HG03442 (cell line): Measurements from ENCODE around the gene MYRIP.
"Not testable (repeated sequence)": the region's sequence is repeated elsewhere in the genome, so short reads cannot be mapped to it uniquely, and the experiment has no call there.

Experiments used
- ATAC-seq: cut with Tn5 transposase; IDR thresholded peaks from one replicate; pipeline ENCODE4 v1.9.1; 2021; ENCODE audit warnings: mild to moderate bottlenecking, moderate library complexity; ENCODE audit not compliant: unreplicated experiment

The MYRIP gene

DNA sequence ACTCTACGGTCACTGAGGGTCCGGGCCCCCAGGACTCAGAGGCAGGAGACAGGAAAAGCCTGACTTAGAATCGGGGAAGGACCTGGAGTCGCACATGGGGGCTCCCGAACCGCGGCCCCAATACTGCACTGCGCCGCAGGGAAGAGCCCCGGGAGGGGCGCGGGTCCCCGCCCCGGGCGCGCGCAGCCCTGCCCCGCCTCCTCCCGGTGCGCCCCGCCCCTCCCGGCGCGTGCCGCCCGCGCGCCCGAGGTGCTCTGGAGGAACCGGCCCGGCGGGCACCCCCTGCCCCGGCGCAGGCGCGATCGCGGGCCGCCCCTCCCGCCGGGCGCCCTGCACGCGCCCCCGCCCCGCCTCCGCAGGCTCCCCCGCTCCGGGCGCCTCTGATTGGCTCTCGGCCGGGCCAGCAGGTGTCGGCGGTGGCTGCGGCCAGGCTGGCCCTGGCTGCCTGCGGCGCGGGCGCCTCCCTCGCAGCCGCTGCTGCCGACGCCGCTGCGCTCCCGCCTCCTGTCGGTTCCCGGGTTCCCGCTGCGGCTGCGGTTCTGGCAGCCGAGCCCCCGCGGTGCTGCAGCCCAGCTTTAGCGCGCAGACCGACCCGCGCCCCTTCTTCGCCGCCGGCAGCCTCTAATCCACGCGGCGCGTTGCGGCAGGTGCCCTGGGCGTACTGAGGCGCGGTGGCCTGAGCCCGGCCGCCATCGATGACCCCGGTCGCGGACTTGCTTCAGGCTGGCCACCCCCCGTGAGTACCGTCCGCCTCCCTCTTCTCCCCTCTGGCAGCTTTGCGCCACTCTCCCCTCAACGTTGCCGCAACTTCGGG lies at the start of gene MYRIP:
Gene MYRIP, plus strand, starts transcription at position 429 of the 814 bp plus-strand sequence. CDS start 91,208 bp downstream, outside the sequence.
- ATAC-seq = peak; percentile 70

DNA sequence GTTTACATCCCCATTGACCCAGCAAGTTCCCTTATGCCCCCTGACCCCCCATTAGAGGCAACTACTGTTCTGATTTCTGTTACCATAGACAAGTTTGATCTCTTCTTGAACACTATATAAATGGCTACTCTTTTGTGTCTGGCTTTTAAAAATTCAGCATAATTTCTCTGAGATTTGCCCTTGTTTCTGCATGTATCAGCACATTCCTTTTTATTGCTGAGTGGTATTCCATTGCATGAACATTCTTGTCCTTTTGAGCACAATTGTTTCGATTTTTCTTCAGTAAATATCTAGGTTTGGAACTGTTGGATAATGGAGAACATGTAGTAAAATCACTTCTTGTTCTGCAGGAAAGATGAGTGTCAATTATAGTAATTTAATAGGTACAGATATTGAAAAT lies 49.1 kb upstream of the MYRIP start:
- ATAC-seq = no peak

DNA sequence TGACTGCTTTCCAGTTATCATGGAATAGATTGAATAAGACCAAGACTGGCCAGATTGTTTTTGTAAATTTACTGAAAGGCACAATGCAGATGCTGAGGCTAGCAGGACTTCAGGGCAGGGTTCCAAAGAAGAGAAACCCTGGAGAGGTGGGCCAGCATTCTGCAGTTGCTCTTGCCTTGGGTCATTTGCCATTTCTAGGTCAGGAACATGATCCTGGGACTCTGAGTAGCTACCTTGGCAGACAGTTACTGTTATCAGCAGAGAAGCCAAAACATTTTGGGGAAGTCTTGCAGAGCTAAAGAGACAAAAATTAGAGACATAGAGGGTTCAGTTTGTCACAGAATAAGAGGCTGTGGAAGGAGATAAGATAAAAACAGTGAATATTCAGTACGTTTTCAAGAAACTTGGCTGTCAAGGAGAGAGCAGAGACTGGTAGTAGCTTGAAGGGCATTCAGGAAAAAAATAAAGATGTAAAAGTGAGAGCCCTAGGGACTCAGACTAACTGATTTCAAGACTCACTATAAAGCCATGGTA lies 46.8 kb upstream of the MYRIP start:
- ATAC-seq = no peak

DNA sequence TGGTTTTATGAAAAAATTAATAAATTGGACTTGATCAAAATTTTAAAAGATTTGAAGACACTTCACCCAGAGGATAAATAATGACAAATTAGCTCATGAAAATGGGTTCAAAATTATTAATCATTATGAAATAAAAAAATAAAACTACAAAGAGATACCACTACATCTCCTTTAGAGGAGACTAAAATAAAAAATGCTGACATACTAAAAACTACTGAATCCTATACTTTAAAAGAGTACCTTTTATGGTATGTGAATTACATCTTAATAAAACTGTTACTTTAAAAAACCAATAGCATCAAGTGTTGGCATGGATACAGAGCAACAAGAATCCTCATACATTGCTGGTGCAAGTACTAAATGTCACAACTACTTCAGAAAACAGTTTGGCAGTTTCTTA lies 46.0 kb upstream of the MYRIP start:
- ATAC-seq = no peak

DNA sequence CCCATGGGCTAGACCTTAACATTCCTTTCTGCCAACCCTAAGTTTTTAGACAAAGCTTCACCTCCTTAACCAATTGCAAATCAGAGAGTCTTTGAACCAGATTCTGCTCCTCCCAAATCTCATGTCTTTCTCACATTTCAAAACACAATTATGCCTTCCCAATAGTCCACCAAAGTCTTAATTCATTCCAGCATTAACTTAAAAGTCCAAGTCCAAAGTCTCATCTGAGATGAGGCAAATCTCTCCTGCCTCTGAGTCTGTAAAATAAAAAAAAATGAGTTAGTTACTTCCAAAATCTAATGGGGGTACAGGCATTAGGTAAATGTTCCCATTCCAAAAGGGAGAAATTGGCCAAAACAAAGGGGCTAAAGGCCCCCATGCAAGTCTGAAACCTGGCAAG lies 43.8 kb upstream of the MYRIP start:
- ATAC-seq = no peak

DNA sequence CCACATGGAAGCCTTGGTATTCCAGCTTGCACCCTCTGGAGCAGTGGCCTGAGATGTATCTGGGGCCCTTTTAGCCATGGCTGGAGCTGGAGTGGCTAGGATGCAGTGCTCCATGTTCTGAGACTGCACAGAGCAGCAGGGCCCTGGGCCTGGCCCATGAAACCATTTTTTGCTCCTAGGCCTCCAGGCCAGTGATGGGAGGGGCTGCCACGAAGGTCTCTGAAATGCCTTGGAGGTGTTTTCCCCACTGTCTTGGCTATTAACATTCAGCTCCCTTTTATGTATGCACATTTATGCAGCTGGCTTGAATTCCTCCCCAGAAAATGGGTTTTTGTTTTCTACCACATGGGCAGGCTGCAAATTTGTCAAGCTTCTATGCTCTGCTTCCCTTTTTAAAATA lies 43.0 kb upstream of the MYRIP start:
- ATAC-seq = no peak

DNA sequence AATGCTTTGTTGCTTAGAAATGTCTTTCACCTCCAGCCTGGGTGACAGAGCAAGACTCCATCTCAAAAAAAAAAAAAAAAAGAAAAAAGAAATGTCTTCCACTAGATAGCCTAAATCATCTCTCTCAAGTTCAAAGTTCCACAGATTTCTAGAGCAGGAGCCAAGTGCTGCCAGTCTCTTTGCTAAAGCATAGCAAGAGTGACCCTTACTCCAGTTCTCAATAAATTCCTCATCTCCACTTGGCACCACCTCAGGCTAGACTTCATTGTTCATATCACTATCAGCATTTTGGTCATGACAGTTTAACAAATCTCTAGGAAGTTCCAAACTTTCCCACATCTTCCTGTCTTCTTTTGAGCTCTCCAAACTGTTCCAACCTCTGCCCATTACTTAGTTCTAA lies 42.5 kb upstream of the MYRIP start:
- not testable (repeated sequence) for ATAC-seq

DNA sequence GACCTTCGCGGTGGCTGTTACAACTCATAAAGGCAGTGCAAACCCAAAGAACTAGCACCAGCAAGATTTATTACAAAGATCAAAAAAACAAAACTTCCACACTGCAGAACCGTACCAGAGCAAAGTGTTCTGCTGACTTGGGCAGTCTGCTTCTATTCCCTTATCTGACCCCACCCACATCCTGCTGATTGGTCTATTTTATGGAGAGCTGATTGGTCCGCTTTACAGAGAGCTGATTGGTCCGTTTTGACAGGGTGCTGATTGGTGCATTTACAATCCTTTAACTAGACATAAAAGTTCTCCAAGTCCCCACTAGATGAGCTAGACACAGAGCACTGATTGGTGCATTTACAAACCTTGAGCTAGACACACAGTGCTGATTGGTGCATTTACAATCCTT lies 31.2 kb upstream of the MYRIP start:
- not testable (repeated sequence) for ATAC-seq

DNA sequence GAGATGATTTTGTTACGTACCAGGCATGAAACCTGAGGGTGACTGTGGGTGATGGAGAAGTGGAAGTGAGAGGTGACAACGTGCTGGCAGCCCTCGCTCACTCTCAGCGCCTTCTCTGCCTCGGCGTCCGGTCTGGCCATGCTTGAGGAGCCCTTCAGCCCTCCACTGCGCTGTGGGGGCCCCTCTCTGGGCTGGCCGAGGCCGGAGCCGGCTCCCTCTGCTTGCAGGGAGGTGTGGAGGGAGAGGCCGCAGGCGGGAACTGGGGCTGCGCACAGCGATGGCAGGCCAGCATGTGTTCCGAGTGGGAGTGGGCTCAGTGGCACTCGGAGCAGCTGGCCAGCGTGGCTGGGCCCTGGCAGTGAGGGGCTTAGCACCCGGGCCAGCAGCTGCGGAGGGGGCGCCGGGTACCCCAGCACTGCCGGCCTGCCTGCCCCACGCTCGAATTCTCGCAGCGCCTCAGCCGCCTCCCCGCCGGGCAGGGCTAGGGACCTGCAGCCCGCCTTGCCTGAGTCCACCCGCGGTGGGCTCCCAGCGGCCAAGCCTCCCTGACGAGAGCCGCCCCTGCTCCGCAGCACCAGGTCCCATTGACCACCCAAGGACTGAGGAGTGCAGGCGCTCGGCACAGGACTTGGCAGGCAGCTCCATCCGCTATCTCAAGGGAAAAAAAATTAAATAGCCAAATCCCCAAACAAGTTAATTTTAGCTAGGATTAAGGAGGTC lies 29.7 kb upstream of the MYRIP start:
- ATAC-seq = no peak

DNA sequence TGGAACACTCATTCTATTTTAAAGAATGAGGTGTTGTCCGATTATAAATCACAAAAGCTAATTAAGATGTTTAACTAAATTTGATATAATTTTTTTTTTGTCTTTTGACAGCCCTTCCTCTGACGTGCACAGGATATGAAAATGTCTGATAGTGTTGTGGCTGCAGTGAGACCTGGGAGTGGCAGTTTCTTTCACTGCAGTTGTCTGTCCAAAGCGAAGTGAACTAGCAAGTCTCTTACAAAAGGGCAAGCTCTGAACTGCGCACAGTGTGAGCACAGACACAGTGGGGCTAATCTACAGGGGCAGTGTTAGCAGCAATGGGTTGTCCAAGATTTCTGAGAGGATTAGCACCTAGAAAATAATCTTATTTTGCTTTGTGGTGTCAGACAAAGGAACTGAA lies 29.1 kb upstream of the MYRIP start:
- ATAC-seq = no peak

DNA sequence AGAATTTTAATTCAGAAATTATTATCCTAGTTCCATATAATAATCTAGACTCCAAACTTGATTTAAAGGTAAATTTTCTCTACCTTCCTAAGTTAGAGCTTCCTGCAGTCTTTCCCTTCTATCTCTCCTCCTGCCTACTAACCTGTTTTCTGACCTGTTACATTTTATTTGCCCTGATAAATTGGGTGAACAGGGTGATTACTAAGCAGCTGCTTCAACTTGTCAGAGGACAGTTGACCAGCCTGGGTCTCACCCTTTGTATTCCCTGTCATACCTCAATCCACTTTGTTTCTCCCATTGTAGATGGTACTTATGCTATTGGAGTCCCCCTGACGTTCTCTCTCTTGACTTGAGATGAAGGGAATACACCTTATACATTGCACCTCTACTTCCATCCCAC lies 28.4 kb upstream of the MYRIP start:
- no peak for ATAC-seq

DNA sequence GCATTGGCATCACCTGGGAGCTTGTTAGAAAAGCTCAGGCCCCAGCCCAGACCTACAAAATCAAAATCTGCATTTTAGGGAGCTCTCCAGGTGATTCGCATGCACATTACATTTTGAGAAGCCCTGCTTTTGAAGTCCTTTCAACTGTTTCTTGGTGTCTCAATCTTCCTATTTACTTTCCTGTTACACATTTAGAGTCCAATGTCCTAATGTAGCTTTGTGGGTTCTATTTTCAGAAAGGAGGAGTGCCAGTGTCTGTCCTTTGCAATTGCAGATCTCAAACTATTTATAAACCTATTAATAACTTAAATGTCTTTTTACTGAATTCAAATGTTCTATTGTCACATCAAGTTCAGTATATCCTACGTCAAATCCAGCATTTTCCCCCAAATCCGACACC lies 27.8 kb upstream of the MYRIP start:
- ATAC-seq = no peak

DNA sequence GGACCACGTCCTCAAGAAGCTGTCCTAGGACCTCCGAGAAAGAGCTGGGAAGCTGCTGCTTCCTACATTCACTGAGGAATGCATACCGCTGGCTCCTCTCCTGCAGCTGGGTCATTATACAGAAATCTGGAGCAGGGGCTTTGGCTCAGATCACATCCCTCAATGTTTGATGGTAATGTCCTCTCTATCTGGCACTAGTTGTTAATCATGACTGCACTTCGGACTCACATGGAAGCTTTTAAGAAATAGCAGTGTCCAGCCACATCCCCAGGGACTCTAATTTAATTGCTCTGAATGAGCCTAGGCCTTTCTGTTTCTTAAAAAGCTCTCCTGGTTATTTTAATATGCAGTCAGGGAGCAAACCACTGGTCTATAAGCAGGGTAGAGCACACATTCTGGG lies 25.7 kb upstream of the MYRIP start:
- ATAC-seq = no peak

DNA sequence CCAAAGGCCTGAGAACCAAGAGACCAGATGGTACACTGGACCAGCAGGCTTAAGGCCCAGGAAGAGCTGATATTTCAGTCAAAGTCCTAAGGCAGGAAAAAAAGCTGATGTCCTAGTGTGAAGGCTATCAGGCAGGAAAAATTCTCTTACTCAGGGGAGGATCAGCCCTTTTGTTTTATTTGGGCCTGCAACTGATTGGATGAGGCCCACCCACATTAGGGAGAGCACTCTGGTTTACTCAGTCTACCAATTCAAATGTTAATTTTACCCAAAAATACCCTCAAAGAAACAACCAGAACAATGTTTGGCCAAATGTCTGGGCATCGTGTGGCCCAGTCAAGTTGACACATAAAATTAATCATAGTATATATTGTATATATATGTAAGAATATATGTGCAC lies 24.5 kb upstream of the MYRIP start:
- ATAC-seq = no peak

DNA sequence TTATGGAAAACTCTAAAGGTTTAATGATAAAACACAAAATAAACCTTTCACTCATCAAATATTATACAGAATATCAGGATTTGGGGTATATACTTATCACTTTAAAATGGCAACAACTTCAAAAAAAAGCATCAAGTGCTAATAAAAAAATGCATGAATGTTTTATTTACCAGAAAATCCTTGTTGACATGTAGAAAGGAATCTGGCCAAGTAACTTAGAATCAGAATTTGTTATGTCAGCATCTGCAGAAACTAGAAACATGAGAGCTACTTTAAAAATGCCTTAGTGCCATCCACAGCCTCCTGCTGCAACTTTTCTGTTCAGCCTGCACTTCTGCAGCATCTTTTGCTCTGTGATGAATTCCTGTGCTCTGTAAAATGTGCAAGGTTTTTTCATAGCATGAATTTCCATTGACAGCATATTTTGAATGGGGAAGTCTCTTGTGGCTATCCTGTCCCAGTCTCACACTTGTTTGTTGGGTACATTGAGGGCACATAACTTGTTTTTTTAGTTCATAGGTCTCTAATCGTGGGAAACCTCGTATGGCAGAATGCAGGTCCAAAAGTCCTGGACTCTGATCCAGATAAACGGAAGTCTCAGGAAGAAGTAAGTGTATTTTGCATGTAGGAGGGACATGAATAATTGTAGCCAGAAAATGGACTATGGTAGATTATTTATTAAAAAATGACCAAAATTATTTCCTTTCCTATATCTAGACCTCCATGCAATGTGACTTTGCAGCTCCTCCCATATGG lies 21.1 kb upstream of the MYRIP start:
- ATAC-seq = no peak

DNA sequence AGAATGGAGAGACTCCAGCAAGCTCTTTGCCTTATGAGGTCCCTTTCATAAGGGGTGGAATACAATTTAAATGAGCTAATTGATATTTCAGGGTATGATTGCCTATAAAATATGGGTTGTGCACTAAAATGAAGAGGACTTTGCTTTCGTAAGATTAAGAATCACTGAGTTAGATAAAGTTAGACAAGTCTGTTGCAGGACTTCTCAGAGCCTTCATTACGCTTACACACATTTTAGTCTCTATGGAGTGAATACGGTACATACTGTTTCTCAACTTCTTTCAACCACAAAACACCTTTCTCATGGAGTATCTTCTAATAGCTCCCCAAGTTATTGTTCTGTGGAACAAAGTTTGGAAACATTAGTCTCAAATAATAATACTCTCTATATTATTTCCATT lies 17.8 kb upstream of the MYRIP start:
- ATAC-seq = no peak

DNA sequence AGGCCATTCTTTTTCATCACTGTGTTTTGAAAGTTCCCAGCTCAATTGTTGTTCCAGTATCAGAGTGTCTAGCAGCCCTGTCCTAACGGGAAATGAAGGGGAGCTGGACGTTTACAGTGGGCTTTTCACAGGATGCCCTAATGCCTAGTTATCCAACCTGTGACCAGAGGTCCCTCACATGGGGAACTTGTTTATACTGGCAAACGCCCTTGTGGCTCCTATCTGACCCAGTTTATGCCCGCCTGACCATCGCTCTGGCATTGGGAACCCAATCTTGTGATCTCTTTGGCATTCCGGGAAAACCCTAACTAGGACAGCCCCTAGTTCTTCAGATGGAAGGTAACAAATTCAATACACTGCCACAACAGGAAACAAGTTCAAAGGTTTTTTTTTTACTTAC lies 14.5 kb upstream of the MYRIP start:
- no peak for ATAC-seq

DNA sequence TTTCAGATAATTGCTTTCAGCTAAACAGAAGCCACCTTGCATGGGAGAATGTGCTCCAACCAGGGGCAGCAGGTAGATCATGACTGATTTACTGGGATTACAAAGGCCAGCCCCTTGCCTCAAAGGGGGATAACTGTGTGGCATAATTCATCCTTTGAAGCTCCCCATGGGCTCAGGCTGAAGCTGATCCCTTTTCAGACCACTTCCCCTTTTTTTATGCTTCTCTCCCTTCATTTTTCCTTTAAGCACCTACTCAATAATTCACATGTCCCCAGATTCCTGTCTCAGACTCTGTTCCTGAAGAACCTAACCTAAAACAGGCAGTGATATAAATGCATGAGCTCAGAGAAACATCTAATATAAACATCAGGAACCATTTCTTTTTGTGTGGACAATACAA lies 8.2 kb upstream of the MYRIP start:
- no peak for ATAC-seq

DNA sequence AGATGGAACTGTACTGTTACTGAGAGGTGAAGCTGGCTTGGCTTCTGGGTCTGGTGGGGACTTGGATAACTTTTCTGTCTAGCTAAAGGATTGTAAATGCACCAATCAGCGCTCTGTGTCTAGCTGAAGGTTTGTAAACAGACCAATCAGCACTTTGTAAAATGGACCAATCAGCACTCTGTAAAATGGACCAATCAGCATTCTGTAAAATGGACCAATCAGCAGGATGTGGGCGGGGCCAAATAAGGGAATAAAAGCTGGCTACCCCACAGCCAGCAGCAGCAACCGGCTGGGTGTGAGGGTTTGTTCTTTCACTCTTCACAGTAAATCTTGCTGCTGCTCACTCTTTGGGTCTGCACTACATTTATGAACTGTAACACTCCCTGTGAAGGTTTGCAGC lies 6.9 kb upstream of the MYRIP start:
- ATAC-seq = not testable (repeated sequence)

DNA sequence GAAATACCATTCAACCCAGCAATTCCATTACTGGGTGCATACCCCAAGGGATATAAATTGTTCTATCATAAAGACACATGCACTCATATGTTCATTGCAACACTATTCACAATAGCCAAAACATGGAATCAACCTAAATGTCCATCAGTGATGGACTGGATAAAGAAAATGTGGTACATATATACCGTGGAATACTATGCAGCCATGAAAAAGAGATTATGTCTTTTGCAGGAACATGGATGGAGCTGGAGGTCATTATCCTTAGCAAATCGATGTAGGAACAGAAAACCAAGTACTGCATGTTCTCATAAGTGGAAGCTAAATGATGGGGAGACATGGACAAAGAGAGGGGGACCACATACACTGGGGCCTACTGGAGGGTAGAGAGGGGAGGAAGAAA lies 5.5 kb upstream of the MYRIP start:
- no peak for ATAC-seq

DNA sequence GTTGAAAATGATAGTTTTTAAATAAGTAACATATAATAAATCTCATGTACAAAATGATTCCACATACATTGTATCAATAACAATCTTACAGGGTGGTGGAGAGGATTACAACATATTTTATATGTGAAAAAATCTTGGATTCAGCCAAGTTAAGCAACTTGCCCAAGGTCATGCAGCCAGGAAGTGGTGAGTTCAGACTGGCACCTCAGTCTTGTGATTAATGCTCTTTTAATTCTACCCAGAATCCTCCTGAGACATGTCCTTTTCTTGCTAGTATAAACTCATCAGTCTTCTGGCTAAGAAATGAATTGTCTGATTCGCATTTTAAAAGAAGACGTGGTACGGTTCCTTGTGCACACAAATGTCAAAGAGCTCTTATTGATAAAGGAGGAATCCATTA lies 4.5 kb upstream of the MYRIP start:
- ATAC-seq = no peak
